H1 (cell line): ENCODE results near the gene TAF4. TPM values are rescaled to one million over a fixed set of nuclear protein-coding genes. Genes with fewer than 3 reads are reported as not detected.

Experiments
- EP300 ChIP-seq, 2 experiments: IDR thresholded peaks; 1 replicate in 1 of 2; 2 replicates in 1 of 2; pipeline ENCODE4 v1.6.1; 2011 to 2012; ENCODE audit warnings: low read depth in 2 of 2, low read length in 2 of 2, mild to moderate bottlenecking in 2 of 2, borderline replicate concordance in 1 of 2, inconsistent platforms in 1 of 2, moderate library complexity in 1 of 2
- KDM1A ChIP-seq: fragments of 200-600, 300-600 bp; sonication (generic); IDR thresholded peaks from 2 replicates; pipeline ENCODE4 v1.7.1; 2016; ENCODE audit warnings: mild to moderate bottlenecking, low read length, borderline replicate concordance
- KDM4A ChIP-seq: IDR thresholded peaks from one replicate; pipeline ENCODE4 v1.7.1; 2012; ENCODE audit warnings: low read depth, mild to moderate bottlenecking, moderate library complexity, low read length, inconsistent platforms; ENCODE audit not compliant: severe bottlenecking
- MAFK ChIP-seq: IDR thresholded peaks from 2 replicates; pipeline ENCODE4 v1.6.1; 2012; ENCODE audit warnings: low read depth, mild to moderate bottlenecking, improper control_type of control experiment, low read length
- TEAD4 ChIP-seq: IDR thresholded peaks from 2 replicates; pipeline ENCODE4 v1.6.1; 2012; ENCODE audit warnings: low read depth, low read length, inconsistent platforms, mixed read lengths
- polyA plus RNA-seq, 7 experiments: library from polyadenylated mRNA; depleted of rRNA in 3 of 7; stranded (reverse) in 5 of 7; unstranded in 2 of 7; fragments of >200 nt in 5 of 7; fragments of 200-250 nt in 2 of 7; gene quantifications; 1 replicate in 5 of 7; 2 replicates in 1 of 7; 4 replicates in 1 of 7; pipeline versions ENCODE4 v1.2.1 to v1.2.3, GENCODE V29; 2011 to 2013; ENCODE audit warnings: missing spikeins in 2 of 7, mixed read lengths in 2 of 7
- total RNA-seq: library from RNA; stranded (reverse); fragmentation: NEBNext Ultra II Directional; extraction: Animal tissue kit (Norgen Biotek cat#: 25700); gene quantifications from 2 replicates; pipeline ENCODE4 v1.2.1, GENCODE V29; 2021
- TF ChIP-seq, protein P1 (sequence below): IDR thresholded peaks from 2 replicates; pipeline ENCODE4 v1.6.1; 2012; ENCODE audit warnings: inconsistent platforms
- TF ChIP-seq, protein P2 (sequence below): IDR thresholded peaks from 2 replicates; pipeline ENCODE4 v1.6.1; 2012; ENCODE audit warnings: inconsistent platforms

Gene TAF4
- total and polyA plus RNA-seq, 2 of the 8 experiments (the other 6 are each of a cell fraction or from before 2014, with no cell fraction given) = 16.0 to 30.1 TPM

DNA sequence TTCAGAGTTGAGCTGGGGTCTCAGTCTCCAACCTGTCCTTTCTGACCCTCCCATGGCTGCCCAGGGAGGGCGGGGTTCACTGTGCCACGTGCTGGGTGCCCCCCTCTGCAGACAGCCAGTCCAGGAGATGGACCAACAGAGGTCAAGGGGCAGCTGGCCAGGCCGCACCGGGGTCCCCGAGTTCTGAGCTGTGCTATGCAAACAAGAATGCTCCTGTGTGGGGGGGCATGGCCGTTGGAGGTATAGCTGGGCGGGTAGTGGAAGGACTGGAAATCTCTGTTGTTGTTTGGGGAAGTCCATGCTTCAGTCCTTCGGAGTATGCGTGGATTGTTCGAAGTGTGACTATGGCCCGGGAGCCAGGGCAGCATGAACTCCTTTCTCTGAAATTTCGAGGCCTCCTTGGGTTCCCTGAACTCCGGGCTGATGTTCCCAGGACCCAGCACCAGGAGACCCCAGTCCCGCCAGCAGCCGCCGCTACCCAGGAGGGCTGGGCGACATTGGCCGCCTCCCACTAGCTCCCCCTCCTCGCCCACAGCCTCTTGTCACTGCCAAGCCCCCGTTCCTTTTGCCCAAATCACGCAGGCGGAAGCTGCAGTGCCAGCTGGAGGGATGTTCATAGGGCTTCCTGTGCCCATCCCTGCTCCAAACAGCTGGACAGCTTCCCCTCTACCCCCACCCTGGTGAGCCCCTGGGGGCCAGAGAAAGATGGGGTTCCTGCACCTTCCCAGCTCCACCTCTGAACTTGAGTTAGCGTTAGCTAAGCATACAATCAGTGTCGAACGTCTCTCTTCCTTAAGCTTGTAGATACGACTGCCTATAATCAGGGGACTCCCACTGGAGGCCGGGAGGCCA, 126.6 kb downstream of the TAF4 start (continued):
- TF ChIP-seq EP300 (IDR thresholded peaks at IDR 0.05; ENCODE audit: borderline replicate concordance in 1 of 2, low read depth in 2 of 2, low read length in 2 of 2) = no peak
- TF ChIP-seq MAFK = no peak
- TF ChIP-seq KDM4A = no peak
- TF ChIP-seq, protein P1, sequence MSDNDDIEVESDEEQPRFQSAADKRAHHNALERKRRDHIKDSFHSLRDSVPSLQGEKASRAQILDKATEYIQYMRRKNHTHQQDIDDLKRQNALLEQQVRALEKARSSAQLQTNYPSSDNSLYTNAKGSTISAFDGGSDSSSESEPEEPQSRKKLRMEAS = no peak
- no peak for TF ChIP-seq TEAD4
- TF ChIP-seq, protein P2, sequence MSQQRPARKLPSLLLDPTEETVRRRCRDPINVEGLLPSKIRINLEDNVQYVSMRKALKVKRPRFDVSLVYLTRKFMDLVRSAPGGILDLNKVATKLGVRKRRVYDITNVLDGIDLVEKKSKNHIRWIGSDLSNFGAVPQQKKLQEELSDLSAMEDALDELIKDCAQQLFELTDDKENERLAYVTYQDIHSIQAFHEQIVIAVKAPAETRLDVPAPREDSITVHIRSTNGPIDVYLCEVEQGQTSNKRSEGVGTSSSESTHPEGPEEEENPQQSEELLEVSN = no peak
- TF ChIP-seq KDM1A = no peak
